NT2/D1 (cell line): ENCODE measurements around the gene CDV3.
"Not testable (repeated sequence)": the region's sequence is repeated elsewhere in the genome, so short reads cannot be mapped to it uniquely, and the experiment has no call there.

Experiments used
- DNase-seq: peaks from one replicate; pipeline ENCODE4 v3.0.0-alpha.2; 2011; ENCODE audit warnings: low read depth, low spot score
- H3K27me3 ChIP-seq: 2 replicates; pipeline ENCODE4 v1.6.0; 2011; ENCODE audit warnings: mild to moderate bottlenecking; ENCODE audit not compliant: insufficient read length, insufficient read depth
- H3K36me3 ChIP-seq: 2 replicates; pipeline ENCODE4 v1.6.1; 2011; ENCODE audit warnings: mild to moderate bottlenecking, low read length, mixed read lengths; ENCODE audit not compliant: insufficient read depth, insufficient read length
- H3K4me1 ChIP-seq: 2 replicates; pipeline ENCODE4 v1.5.1; 2011; ENCODE audit not compliant: insufficient read depth, insufficient read length
- H3K4me3 ChIP-seq: 2 replicates; pipeline ENCODE4 v1.5.1; 2011; ENCODE audit warnings: low read depth; ENCODE audit not compliant: insufficient read length
- H3K9ac ChIP-seq: 2 replicates; pipeline ENCODE4 v1.6.0; 2011; ENCODE audit warnings: low read depth; ENCODE audit not compliant: insufficient read length
- H3K9me3 ChIP-seq: 2 replicates; pipeline ENCODE4 v1.5.1; 2011; ENCODE audit warnings: mild to moderate bottlenecking, low read length; ENCODE audit not compliant: insufficient read depth
- SUZ12 ChIP-seq: IDR thresholded peaks from 2 replicates; pipeline ENCODE4 v1.6.1; 2011; ENCODE audit not compliant: insufficient read length, insufficient read depth; ENCODE audit errors: extremely low read depth
- YY1 ChIP-seq: IDR thresholded peaks from 2 replicates; pipeline ENCODE4 v1.6.1; 2011; ENCODE audit not compliant: insufficient read length, insufficient read depth
- ZNF274 ChIP-seq: IDR thresholded peaks from 2 replicates; pipeline ENCODE4 v1.6.1; 2011; ENCODE audit warnings: mild to moderate bottlenecking, low read depth, low read length

Gene CDV3

DNA sequence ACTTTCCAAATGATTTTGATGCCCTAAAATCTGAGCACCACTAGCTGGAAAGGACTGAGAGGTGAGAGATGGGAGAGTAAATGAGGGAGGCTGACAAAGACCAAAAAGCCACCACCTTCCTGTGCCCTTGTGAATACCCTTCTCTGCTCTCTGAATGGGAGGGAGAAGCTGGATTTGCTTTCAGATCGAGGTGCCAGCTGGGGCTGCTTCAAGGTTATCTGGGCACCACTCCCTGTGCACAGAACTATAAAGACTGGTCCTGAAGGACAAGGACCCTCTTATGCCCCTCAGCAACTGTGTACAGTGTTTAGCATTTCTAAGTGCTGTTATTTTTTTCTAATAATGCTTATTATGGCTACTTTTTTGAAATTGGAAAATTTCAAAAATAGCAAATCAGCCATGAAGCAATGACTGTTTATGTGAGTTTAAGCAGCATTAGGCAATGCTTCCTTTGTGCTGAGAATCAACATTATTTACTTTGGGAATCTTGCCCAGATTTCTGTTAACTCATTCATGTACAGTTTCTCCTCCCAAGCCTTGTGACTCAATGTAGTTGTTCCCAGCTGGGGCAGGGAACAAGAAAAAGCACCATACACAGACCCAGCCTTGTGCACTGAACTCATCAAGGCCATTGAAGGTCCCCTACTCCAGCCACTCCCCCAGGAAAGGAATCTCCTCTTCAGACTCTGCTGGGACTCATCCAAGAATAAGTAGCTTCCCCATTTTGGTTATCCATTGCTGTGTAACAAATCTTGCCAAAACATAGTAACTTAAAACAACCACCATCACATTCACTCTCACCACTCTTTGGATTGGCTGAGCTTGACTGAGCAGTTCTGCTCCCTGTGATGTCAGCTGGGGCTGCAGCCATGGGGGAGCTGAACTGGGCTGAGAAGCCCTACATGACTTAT, 37.3 kb upstream of the CDV3 start:
- Histone ChIP-seq H3K4me3 (no peak overlapping the region), H3K36me3 (no peaks in the 10 kb centered on the region), H3K4me1 (no peaks in the 10 kb centered on the region), H3K9me3 (peaks cover 6% of the 10 kb centered on the region; the same call in 1 of the 2 replicates), H3K27me3 (no peaks in the 10 kb centered on the region), H3K9ac (no peak overlapping the region)
- DNase-seq, result no peak
- no peak for TF ChIP-seq ZNF274
- no peak for TF ChIP-seq SUZ12
- TF ChIP-seq YY1, result no peak

DNA sequence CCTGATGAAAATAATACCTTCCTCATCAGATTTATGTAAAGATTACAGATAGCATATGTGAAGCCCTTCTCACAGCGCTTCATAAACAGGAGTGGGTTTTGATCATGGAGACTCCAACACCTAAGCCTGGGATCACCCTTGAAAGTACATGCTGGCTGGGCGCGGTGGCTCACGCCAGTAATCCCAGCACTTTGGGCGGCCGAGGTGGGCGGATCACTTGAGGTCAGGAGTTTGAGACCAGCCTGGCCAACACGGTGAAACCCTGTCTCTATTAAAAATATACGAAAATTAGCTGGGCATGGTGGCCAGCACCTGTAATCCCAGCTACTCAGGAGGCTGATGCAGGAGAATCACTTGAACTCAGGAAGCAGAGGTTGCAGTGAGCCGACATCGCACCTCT, 36.4 kb upstream of the CDV3 start:
- H3K9ac ChIP-seq, H3K36me3 ChIP-seq, DNase-seq, H3K4me1 ChIP-seq, H3K9me3 ChIP-seq, H3K27me3 ChIP-seq, H3K4me3 ChIP-seq: not testable (repeated sequence)

DNA sequence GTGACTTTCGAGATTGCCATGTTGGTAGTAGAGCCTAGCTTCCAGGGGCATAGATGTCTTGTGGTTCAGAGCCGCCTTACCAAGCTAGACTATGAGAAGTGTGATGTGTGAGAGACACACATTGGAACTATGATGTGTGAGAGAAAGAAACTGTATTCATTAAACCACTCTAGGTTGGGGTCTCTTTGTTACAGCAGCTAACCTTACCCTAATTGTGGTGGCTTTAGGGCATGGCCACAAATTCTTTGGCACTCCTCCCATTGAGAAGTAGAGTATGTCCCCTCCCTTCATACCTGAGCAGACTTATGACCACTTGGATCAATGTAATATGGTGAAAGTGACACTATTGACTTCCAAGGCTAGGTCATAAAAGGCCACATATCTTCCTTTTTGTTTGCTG, 35.3 kb upstream of the CDV3 start:
- Histone ChIP-seq H3K4me1 (no peaks in the 10 kb centered on the region), H3K4me3 (no peak overlapping the region), H3K36me3 (no peaks in the 10 kb centered on the region), H3K9me3 (peaks cover 6% of the 10 kb centered on the region; the same call in 1 of the 2 replicates), H3K27me3 (no peaks in the 10 kb centered on the region), H3K9ac (no peak overlapping the region)
- DNase-seq, result no peak
- TF ChIP-seq SUZ12 (no peak), ZNF274 (no peak), YY1 (no peak)

DNA sequence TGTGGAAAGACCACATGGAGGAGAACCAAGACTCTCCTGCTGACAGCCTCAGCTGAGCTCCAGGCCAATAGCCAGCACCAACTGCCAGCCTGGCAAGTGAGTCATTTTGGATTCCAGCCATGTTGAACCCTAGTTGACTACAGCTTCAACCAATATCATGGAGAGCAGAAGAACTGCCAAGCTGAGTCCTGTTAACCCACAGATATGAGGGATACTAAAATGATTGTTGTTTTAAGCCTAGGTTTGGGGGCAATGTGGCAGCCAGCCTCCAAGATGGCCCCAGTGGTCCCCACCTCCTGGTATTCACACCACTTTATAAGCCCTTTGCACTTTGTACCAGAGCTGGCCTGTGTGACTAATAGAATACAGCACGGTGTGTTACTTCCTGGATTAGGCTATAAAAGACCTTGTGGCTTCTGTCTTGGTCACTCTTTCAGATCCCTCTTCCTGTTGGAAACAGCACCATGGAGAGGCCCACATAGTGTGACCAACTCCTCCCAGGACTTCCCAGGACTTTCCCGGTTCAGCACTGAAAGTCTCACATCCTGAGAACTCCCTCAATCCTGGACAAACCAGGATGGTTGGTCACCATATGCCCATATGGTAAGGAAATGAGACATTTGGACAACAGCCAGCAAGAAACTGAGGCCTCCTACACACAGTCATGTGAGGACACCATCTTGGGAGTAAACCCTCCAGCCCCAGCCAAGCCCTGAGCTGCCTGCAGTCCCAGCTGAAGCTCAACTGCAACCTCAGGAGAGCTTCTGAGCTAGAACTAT, 32.4 kb upstream of the CDV3 start:
- H3K4me3 ChIP-seq, result no peak overlapping the region
- H3K27me3 ChIP-seq, result no peaks in the 10 kb centered on the region
- H3K9me3 ChIP-seq, result peaks cover 6% of the 10 kb centered on the region; the same call in 1 of the 2 replicates
- DNase-seq, result no peak
- H3K4me1 ChIP-seq, result no peaks in the 10 kb centered on the region
- no peaks in the 10 kb centered on the region for H3K36me3 ChIP-seq
- no peak overlapping the region for H3K9ac ChIP-seq
- TF ChIP-seq SUZ12 (no peak), ZNF274 (no peak), YY1 (no peak)

DNA sequence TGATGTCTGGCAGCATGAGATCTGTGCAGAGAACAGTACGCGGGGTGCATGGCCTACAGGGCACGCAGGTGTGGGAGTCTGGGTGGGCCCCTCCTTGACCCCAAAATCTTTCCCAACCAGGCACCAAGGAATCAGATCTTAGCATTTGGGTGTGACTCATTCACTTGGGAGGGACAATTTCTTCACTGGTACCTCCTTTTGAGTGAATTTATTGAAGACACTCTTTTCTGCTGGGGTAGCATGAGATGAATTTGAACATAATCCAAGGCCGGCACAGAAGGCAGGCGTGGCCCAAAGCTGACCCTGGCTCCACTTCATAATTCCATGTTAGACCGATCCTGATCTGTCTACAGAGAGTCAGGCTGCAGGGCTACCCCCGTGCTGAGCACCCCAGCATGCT, 30.6 kb upstream of the CDV3 start:
- no peak overlapping the region for H3K9ac ChIP-seq
- peaks cover 2% of the 10 kb centered on the region for H3K4me1 ChIP-seq
- H3K36me3 ChIP-seq, result no peaks in the 10 kb centered on the region
- TF ChIP-seq YY1 (no peak), SUZ12 (no peak), ZNF274 (no peak)
- no peak for DNase-seq
- H3K9me3 ChIP-seq, result peaks cover 6% of the 10 kb centered on the region; the same call in 1 of the 2 replicates
- no peak overlapping the region for H3K4me3 ChIP-seq
- no peaks in the 10 kb centered on the region for H3K27me3 ChIP-seq

DNA sequence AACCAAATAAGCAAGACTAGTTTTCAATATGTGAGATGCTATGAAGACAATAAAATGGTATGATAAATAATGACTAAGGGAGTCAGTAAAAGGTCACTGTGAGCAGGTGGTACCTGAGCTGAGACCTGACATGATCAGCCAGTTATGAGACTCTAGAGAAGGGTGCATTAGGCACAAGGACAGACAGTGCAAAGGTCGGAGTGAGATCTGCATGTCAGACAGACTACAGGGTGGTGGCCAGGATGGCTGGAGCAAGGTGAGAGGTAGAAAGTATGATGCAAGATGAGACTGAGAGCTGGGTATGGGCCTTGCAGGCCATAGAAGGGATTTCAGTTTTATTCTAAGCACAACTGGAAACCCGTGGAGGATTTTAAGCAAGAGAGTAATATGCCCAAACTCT, 28.5 kb upstream of the CDV3 start:
- H3K9ac ChIP-seq, H3K36me3 ChIP-seq, DNase-seq, H3K4me1 ChIP-seq, H3K4me3 ChIP-seq, H3K9me3 ChIP-seq, H3K27me3 ChIP-seq: not testable (repeated sequence)

DNA sequence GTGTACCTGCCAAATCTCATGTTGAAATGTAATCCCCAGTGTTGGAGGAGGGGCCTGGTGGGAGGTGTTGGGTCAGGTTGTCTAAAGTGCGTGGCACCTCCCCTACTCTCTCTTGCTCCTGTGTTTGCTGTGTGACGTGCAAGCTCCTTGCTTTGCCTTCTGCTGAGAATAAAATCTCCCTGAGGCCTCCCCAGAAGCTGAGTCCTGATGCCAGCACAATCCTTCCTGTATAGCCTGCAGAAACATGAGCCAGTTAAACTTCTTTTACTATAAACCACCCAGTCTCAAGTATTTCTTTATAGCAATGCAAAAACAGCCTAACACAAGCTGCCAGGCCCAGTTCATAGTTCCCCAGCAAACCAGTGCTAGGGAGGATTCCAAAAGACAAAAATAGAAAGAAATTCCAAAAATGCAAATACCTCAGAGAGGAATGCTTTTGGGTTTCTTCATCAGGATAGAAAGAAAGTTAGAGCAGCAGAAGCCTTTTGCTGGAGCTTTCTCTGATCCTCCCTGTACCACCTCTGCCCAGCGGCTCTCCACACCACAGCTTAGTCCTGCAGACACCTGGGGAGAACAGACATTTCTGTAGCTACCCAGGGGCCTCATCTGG, 25.9 kb upstream of the CDV3 start:
- Histone ChIP-seq H3K9ac (no peak overlapping the region), H3K4me3 (no peak overlapping the region), H3K36me3 (no peaks in the 10 kb centered on the region), H3K27me3 (no peaks in the 10 kb centered on the region), H3K4me1 (peaks cover 2% of the 10 kb centered on the region), H3K9me3 (peaks cover 12% of the 10 kb centered on the region; the same call in 1 of the 2 replicates)
- DNase-seq, result no peak
- no peak for TF ChIP-seq SUZ12
- TF ChIP-seq ZNF274, result no peak
- no peak for TF ChIP-seq YY1
